HepG2 (cell line): ENCODE measurements around the gene SLC4A11. TPM values are rescaled to one million over a fixed set of nuclear protein-coding genes. Genes with fewer than 3 reads are reported as not detected.

ENCODE experiments used
- CHCHD3 ChIP-seq: sonication (generic); formaldehyde crosslinking; IDR thresholded peaks from 2 replicates; pipeline ENCODE4 v1.8.0; 2022; ENCODE audit warnings: mild to moderate bottlenecking, missing genetic modification reagents, moderate library complexity
- DNMT1 ChIP-seq: sonication (generic); formaldehyde crosslinking; IDR thresholded peaks from 2 replicates; pipeline ENCODE4 v1.5.1; 2020; ENCODE audit warnings: mild to moderate bottlenecking, missing genetic modification reagents
- DR1 ChIP-seq: sonication (generic); formaldehyde crosslinking; IDR thresholded peaks from 2 replicates; pipeline ENCODE4 v1.8.0; 2021; ENCODE audit warnings: mild to moderate bottlenecking, missing genetic modification reagents, inconsistent platforms
- HNRNPL ChIP-seq: fragments of 200-400 bp; formaldehyde crosslinking; IDR thresholded peaks from 2 replicates; pipeline ENCODE4 v1.6.1; 2017; ENCODE audit warnings: mild to moderate bottlenecking, low read depth, low read length
- LRRFIP1 ChIP-seq: sonication (generic); formaldehyde crosslinking; conservative IDR thresholded peaks from 2 replicates; pipeline ENCODE4 v1.4.0; 2020; ENCODE audit warnings: missing genetic modification reagents
- MAFK ChIP-seq, 2 experiments: IDR thresholded peaks in 1 of 2; conservative IDR thresholded peaks in 1 of 2; 2 replicates each; pipeline ENCODE4 v1.6.1; 2011; ENCODE audit warnings: improper control_type of control experiment in 2 of 2, low read length in 2 of 2
- NFRKB ChIP-seq: fragments of 450-650 bp; IDR thresholded peaks from 2 replicates; pipeline ENCODE4 v1.6.1; 2017
- NR2F6 ChIP-seq, 2 experiments: IDR thresholded peaks; 2 replicates each; pipeline ENCODE4 v1.6.1; 2016; ENCODE audit warnings: antibody characterized with exemption in 1 of 2, mild to moderate bottlenecking in 1 of 2
- RBM22 ChIP-seq: fragments of 200-400 bp; formaldehyde crosslinking; optimal IDR thresholded peaks from 2 replicates; pipeline ENCODE3; 2017; ENCODE audit warnings: mild to moderate bottlenecking, low read length, moderate library complexity
- SMAD9 ChIP-seq: sonication (generic); formaldehyde crosslinking; IDR thresholded peaks from 2 replicates; pipeline ENCODE4 v1.5.1; 2020; ENCODE audit warnings: mild to moderate bottlenecking, missing genetic modification reagents
- SOX6 ChIP-seq, 2 experiments: fragments of 450-650 bp in 1 of 2; sonication (generic) in 1 of 2; formaldehyde crosslinking in 1 of 2; IDR thresholded peaks; 2 replicates each; pipeline versions ENCODE4 v1.4.0 to v1.6.1; 2017 to 2020; ENCODE audit warnings: antibody characterized with exemption in 1 of 2, mild to moderate bottlenecking in 1 of 2, missing genetic modification reagents in 1 of 2
- ZFP1 ChIP-seq: IDR thresholded peaks from 2 replicates; pipeline ENCODE4 v1.6.1; 2016
- ZNF136 ChIP-seq: sonication (generic); formaldehyde crosslinking; IDR thresholded peaks from 2 replicates; pipeline ENCODE4 v1.8.1; 2022; ENCODE audit warnings: low read depth, mild to moderate bottlenecking, moderate library complexity, missing genetic modification reagents
- ZNF296 ChIP-seq: sonication (generic); formaldehyde crosslinking; conservative IDR thresholded peaks from 2 replicates; pipeline ENCODE4 v1.5.0; 2020; ENCODE audit warnings: mild to moderate bottlenecking, missing genetic modification reagents
- ZNF891 ChIP-seq: sonication (generic); formaldehyde crosslinking; IDR thresholded peaks from 2 replicates; pipeline ENCODE4 v1.5.0; 2020; ENCODE audit warnings: mild to moderate bottlenecking, missing genetic modification reagents
- polyA plus RNA-seq, 8 experiments: library from polyadenylated mRNA; depleted of rRNA in 3 of 8; stranded (reverse) in 7 of 8; unstranded in 1 of 8; fragments of >200 nt; fragmentation: Illumina TruSeq in 4 of 8; extraction: Trizol in 4 of 8; gene quantifications; 2 replicates each; pipeline versions ENCODE4 v1.2.1 to v1.2.3, GENCODE V29; 2011 to 2016; ENCODE audit warnings: low read depth in 4 of 8, missing spikeins in 1 of 8, mixed read lengths in 1 of 8; ENCODE audit not compliant: insufficient read depth in 1 of 8
- total RNA-seq, 5 experiments: library from RNA; depleted of rRNA; stranded (reverse); fragments of >200 nt; fragmentation: Illumina TruSeq; extraction: Trizol; gene quantifications; 2 replicates each; pipeline ENCODE4 v1.2.3, GENCODE V29; 2016; ENCODE audit warnings: low read depth in 1 of 5
- TF ChIP-seq, protein P1 (sequence below): sonication (generic); formaldehyde crosslinking; IDR thresholded peaks from 2 replicates; pipeline ENCODE4 v1.4.0; 2020; ENCODE audit warnings: missing genetic modification reagents, borderline replicate concordance
- TF ChIP-seq, protein P2 (sequence below): sonication (generic); formaldehyde crosslinking; IDR thresholded peaks from 2 replicates; pipeline ENCODE4 v1.4.0; 2020; ENCODE audit warnings: missing genetic modification reagents, borderline replicate concordance
- TF ChIP-seq, protein P3 (sequence below): sonication (generic); formaldehyde crosslinking; IDR thresholded peaks from 2 replicates; pipeline ENCODE4 v1.9.0; 2021; ENCODE audit warnings: missing genetic modification reagents, mild to moderate bottlenecking, borderline replicate concordance
- TF ChIP-seq, protein P4 (sequence below): sonication (generic); formaldehyde crosslinking; IDR thresholded peaks from 2 replicates; pipeline ENCODE4 v1.8.1; 2023; ENCODE audit warnings: missing genetic modification reagents, mild to moderate bottlenecking, borderline replicate concordance

SLC4A11 gene
- total and polyA plus RNA-seq, 2 of the 13 experiments (the other 11 are each of a cell fraction or from before 2014, with no cell fraction given), result 3.9 to 27.0 TPM

GRCh38 chr20:3218307-3218988, 20.5 kb downstream of the SLC4A11 start (continued):
- peak; percentile 55; the same call in 1 of the 2 replicates for TF ChIP-seq ZNF136 (CRISPR knock-in tag)
- TF ChIP-seq HNRNPL, result peak; percentile 57; the same call in 1 of the 2 replicates
- no peak for TF ChIP-seq RBM22
- TF ChIP-seq CHCHD3 (CRISPR knock-in tag), result 0 out of 2 replicates have a peak, but pooled peaks have one; percentile 1
- TF ChIP-seq NFRKB, result no peak
- TF ChIP-seq SOX6 (IDR thresholded peaks at IDR 0.05), result no peak
- peak; percentile 85 for TF ChIP-seq SOX6 (CRISPR knock-in tag; IDR thresholded peaks at IDR 0.05)
- TF ChIP-seq, protein P1, sequence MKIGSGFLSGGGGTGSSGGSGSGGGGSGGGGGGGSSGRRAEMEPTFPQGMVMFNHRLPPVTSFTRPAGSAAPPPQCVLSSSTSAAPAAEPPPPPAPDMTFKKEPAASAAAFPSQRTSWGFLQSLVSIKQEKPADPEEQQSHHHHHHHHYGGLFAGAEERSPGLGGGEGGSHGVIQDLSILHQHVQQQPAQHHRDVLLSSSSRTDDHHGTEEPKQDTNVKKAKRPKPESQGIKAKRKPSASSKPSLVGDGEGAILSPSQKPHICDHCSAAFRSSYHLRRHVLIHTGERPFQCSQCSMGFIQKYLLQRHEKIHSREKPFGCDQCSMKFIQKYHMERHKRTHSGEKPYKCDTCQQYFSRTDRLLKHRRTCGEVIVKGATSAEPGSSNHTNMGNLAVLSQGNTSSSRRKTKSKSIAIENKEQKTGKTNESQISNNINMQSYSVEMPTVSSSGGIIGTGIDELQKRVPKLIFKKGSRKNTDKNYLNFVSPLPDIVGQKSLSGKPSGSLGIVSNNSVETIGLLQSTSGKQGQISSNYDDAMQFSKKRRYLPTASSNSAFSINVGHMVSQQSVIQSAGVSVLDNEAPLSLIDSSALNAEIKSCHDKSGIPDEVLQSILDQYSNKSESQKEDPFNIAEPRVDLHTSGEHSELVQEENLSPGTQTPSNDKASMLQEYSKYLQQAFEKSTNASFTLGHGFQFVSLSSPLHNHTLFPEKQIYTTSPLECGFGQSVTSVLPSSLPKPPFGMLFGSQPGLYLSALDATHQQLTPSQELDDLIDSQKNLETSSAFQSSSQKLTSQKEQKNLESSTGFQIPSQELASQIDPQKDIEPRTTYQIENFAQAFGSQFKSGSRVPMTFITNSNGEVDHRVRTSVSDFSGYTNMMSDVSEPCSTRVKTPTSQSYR (CRISPR knock-in tag), result peak; percentile 10; the same call in 1 of the 2 replicates
- peak; percentile 95 for TF ChIP-seq ZNF891
- TF ChIP-seq DNMT1 (CRISPR knock-in tag), result peak; percentile 93
- no peak; a peak in 1 of 4 replicates for TF ChIP-seq MAFK (conservative IDR thresholded peaks at IDR 0.05 in 1 of 2, IDR thresholded peaks at IDR 0.05 in 1 of 2; ENCODE audit: low read length in 2 of 2)
- TF ChIP-seq, protein P2, sequence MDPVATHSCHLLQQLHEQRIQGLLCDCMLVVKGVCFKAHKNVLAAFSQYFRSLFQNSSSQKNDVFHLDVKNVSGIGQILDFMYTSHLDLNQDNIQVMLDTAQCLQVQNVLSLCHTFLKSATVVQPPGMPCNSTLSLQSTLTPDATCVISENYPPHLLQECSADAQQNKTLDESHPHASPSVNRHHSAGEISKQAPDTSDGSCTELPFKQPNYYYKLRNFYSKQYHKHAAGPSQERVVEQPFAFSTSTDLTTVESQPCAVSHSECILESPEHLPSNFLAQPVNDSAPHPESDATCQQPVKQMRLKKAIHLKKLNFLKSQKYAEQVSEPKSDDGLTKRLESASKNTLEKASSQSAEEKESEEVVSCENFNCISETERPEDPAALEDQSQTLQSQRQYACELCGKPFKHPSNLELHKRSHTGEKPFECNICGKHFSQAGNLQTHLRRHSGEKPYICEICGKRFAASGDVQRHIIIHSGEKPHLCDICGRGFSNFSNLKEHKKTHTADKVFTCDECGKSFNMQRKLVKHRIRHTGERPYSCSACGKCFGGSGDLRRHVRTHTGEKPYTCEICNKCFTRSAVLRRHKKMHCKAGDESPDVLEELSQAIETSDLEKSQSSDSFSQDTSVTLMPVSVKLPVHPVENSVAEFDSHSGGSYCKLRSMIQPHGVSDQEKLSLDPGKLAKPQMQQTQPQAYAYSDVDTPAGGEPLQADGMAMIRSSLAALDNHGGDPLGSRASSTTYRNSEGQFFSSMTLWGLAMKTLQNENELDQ (CRISPR knock-in tag), result peak; percentile 83; the same call in 1 of the 2 replicates
- TF ChIP-seq NR2F6 (IDR thresholded peaks at IDR 0.05), result peak; percentile 75
- peak; percentile 91 for TF ChIP-seq NR2F6 (CRISPR knock-in tag; IDR thresholded peaks at IDR 0.05)
- TF ChIP-seq SMAD9 (CRISPR knock-in tag), result no peak
- TF ChIP-seq, protein P3, sequence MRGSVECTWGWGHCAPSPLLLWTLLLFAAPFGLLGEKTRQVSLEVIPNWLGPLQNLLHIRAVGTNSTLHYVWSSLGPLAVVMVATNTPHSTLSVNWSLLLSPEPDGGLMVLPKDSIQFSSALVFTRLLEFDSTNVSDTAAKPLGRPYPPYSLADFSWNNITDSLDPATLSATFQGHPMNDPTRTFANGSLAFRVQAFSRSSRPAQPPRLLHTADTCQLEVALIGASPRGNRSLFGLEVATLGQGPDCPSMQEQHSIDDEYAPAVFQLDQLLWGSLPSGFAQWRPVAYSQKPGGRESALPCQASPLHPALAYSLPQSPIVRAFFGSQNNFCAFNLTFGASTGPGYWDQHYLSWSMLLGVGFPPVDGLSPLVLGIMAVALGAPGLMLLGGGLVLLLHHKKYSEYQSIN (CRISPR knock-in tag), result no peak
- TF ChIP-seq, protein P4, sequence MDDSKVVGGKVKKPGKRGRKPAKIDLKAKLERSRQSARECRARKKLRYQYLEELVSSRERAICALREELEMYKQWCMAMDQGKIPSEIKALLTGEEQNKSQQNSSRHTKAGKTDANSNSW, result 0 out of 2 replicates have a peak, but pooled peaks have one; percentile 30
- TF ChIP-seq DR1, result no peak
- no peak for TF ChIP-seq ZNF296 (CRISPR knock-in tag)
- no peak for TF ChIP-seq ZFP1 (CRISPR knock-in tag)
- TF ChIP-seq LRRFIP1 (CRISPR knock-in tag), result peak; percentile 84; the same call in 1 of the 2 replicates
